SK-N-SH treated with all-trans-retinoic acid at 6 μM for 48 hours (cell line): ENCODE data around the gene DOCK7.

Experiments used
- ATAC-seq: fragments of 200-7000 bp; cut with Tn5 transposase; 3 replicates; pipeline ENCODE4 v1.9.1; 2020; ENCODE audit warnings: mild to moderate bottlenecking, moderate library complexity
- ARNTL ChIP-seq: fragments of 450-650 bp; formaldehyde crosslinking; IDR thresholded peaks from 2 replicates; pipeline ENCODE4 v1.5.0; 2020; ENCODE audit warnings: low read depth, mild to moderate bottlenecking, moderate library complexity, borderline replicate concordance
- BACH2 ChIP-seq: fragments of 250-450 bp; sonication (Bioruptor Pico); IDR thresholded peaks from 2 replicates; pipeline ENCODE4 v1.9.0; 2021; ENCODE audit warnings: mild to moderate bottlenecking, borderline replicate concordance
- CREB5 ChIP-seq: fragments of 250-450 bp; sonication (Bioruptor Pico); IDR thresholded peaks from 2 replicates; pipeline ENCODE4 v1.5.1; 2020; ENCODE audit warnings: low read depth, mild to moderate bottlenecking, moderate library complexity
- CSDC2 ChIP-seq: fragments of 250-450 bp; sonication (Bioruptor Pico); IDR thresholded peaks from 2 replicates; pipeline ENCODE4 v1.5.0; 2020; ENCODE audit warnings: mild to moderate bottlenecking, moderate library complexity
- CSRNP3 ChIP-seq: fragments of 250-450 bp; sonication (Bioruptor Pico); IDR thresholded peaks from 2 replicates; pipeline ENCODE4 v1.5.1; 2021; ENCODE audit warnings: mild to moderate bottlenecking, moderate library complexity
- ESRRG ChIP-seq: fragments of 250-450 bp; sonication (Bioruptor Pico); IDR thresholded peaks from 2 replicates; pipeline ENCODE4 v1.6.1; 2021; ENCODE audit warnings: mild to moderate bottlenecking
- GLIS3 ChIP-seq: fragments of 250-450 bp; sonication (Bioruptor Pico); IDR thresholded peaks from 2 replicates; pipeline ENCODE4 v1.5.0; 2020; ENCODE audit warnings: mild to moderate bottlenecking, moderate library complexity
- ISL1 ChIP-seq: fragments of 250-450 bp; sonication (Bioruptor Pico); IDR thresholded peaks from 2 replicates; pipeline ENCODE4 v2.1.2; 2022; ENCODE audit warnings: mild to moderate bottlenecking, moderate library complexity
- PATZ1 ChIP-seq: fragments of 250-450 bp; sonication (Bioruptor Pico); IDR thresholded peaks from 2 replicates; pipeline ENCODE4 v1.8.0; 2020; ENCODE audit warnings: mild to moderate bottlenecking, moderate library complexity, borderline replicate concordance
- POU6F1 ChIP-seq: fragments of 250-450 bp; sonication (Bioruptor Pico); IDR thresholded peaks from 2 replicates; pipeline ENCODE4 v1.8.0; 2021; ENCODE audit warnings: low read depth, mild to moderate bottlenecking, moderate library complexity, borderline replicate concordance
- PPARA ChIP-seq: fragments of 250-450 bp; sonication (Bioruptor Pico); IDR thresholded peaks from 2 replicates; pipeline ENCODE4 v1.5.0; 2020; ENCODE audit warnings: mild to moderate bottlenecking, borderline replicate concordance
- SNAI2 ChIP-seq: fragments of 250-450 bp; sonication (Bioruptor Pico); IDR thresholded peaks from 2 replicates; pipeline ENCODE4 v1.5.0; 2020; ENCODE audit warnings: mild to moderate bottlenecking, moderate library complexity
- TCF4 ChIP-seq: fragments of 250-450 bp; sonication (Bioruptor Pico); IDR thresholded peaks from 2 replicates; pipeline ENCODE4 v1.8.0; 2021; ENCODE audit warnings: mild to moderate bottlenecking, moderate library complexity, borderline replicate concordance
- TSHZ2 ChIP-seq: fragments of 250-450 bp; sonication (Bioruptor Pico); IDR thresholded peaks from 2 replicates; pipeline ENCODE4 v1.5.0; 2020; ENCODE audit warnings: mild to moderate bottlenecking, moderate library complexity
- ZFP3 ChIP-seq: fragments of 250-450 bp; sonication (Bioruptor Pico); IDR thresholded peaks from 2 replicates; pipeline ENCODE4 v1.5.0; 2020; ENCODE audit warnings: mild to moderate bottlenecking, moderate library complexity
- ZFP30 ChIP-seq: fragments of 450-650 bp; formaldehyde crosslinking; IDR thresholded peaks from 2 replicates; pipeline ENCODE4 v1.5.0; 2022; ENCODE audit warnings: mild to moderate bottlenecking, moderate library complexity
- ZNF565 ChIP-seq: fragments of 450-650 bp; formaldehyde crosslinking; conservative IDR thresholded peaks from 2 replicates; pipeline ENCODE4 v1.5.0; 2020; ENCODE audit warnings: low read depth, mild to moderate bottlenecking, moderate library complexity
- ZNF70 ChIP-seq: fragments of 450-650 bp; formaldehyde crosslinking; IDR thresholded peaks from 2 replicates; pipeline ENCODE4 v1.5.0; 2020; ENCODE audit warnings: mild to moderate bottlenecking, moderate library complexity
- ZNF8 ChIP-seq: fragments of 450-650 bp; formaldehyde crosslinking; IDR thresholded peaks from 2 replicates; pipeline ENCODE4 v1.5.0; 2020; ENCODE audit warnings: mild to moderate bottlenecking, moderate library complexity

Gene DOCK7

GRCh38 chr1:62726011-62726442 is 37.8 kb upstream of the DOCK7 start (continued):
- no peak for TF ChIP-seq BACH2
- TF ChIP-seq ISL1, result no peak
- no peak for TF ChIP-seq PPARA

- TF ChIP-seq ZNF8 (CRISPR knock-in tag), result no peak
- TF ChIP-seq SNAI2 (CRISPR knock-in tag), result no peak
- peak; percentile 65 for ATAC-seq
Measured at GRCh38 chr1:62725255-62725654, 37.1 kb upstream of the DOCK7 start.

GRCh38 chr1:62724430-62724829 is 36.2 kb upstream of the DOCK7 start:
- ATAC-seq, result peak; percentile 72
- no peak for TF ChIP-seq CSDC2 (CRISPR knock-in tag)
- no peak for TF ChIP-seq CREB5
- no peak for TF ChIP-seq ESRRG (CRISPR knock-in tag)
- no peak for TF ChIP-seq TSHZ2 (CRISPR knock-in tag)
- TF ChIP-seq TCF4 (CRISPR knock-in tag), result no peak
- TF ChIP-seq ISL1, result no peak
- no peak for TF ChIP-seq ARNTL (CRISPR knock-in tag)
- no peak for TF ChIP-seq ZNF565 (CRISPR knock-in tag)
- TF ChIP-seq ZNF70 (CRISPR knock-in tag), result no peak
- TF ChIP-seq ZFP3 (CRISPR knock-in tag), result no peak
- TF ChIP-seq CSRNP3, result no peak
- no peak for TF ChIP-seq PATZ1 (CRISPR knock-in tag)
- TF ChIP-seq GLIS3 (CRISPR knock-in tag), result no peak
- no peak for TF ChIP-seq ZNF8 (CRISPR knock-in tag)
- TF ChIP-seq SNAI2 (CRISPR knock-in tag), result no peak
- no peak for TF ChIP-seq ZFP30 (CRISPR knock-in tag)

- peak; percentile 43 for ATAC-seq
- 0 out of 2 replicates have a peak, but pooled peaks have one; percentile 7 for TF ChIP-seq GLIS3 (CRISPR knock-in tag)
- no peak for TF ChIP-seq PATZ1 (CRISPR knock-in tag)
- no peak for TF ChIP-seq POU6F1
- peak; percentile 82 for TF ChIP-seq CREB5
- TF ChIP-seq ISL1, result peak; percentile 95
- 0 out of 2 replicates have a peak, but pooled peaks have one; percentile 15 for TF ChIP-seq ZNF8 (CRISPR knock-in tag)
- no peak for TF ChIP-seq CSDC2 (CRISPR knock-in tag)
- no peak for TF ChIP-seq ESRRG (CRISPR knock-in tag)
- TF ChIP-seq, all 23 proteins: peak for 4
Measured at GRCh38 chr1:62723883-62724282, 35.7 kb upstream of the DOCK7 start.
